OCI-LY3 (cell line): ENCODE measurements around the gene OR52B2.

Source experiments
- EZH2phosphoT487 ChIP-seq: fragments of 200-600 bp; shearing (Covaris generic); IDR thresholded peaks from 2 replicates; pipeline ENCODE4 v1.6.1; 2018; ENCODE audit warnings: antibody characterized with exemption, mixed run types, low read depth
- TF ChIP-seq, protein P1 (sequence below): fragments of 200-600, 300-600 bp; sonication (generic); IDR thresholded peaks from 2 replicates; pipeline ENCODE4 v1.5.1; 2014; ENCODE audit warnings: antibody characterized with exemption, low read length, low read depth

DNA sequence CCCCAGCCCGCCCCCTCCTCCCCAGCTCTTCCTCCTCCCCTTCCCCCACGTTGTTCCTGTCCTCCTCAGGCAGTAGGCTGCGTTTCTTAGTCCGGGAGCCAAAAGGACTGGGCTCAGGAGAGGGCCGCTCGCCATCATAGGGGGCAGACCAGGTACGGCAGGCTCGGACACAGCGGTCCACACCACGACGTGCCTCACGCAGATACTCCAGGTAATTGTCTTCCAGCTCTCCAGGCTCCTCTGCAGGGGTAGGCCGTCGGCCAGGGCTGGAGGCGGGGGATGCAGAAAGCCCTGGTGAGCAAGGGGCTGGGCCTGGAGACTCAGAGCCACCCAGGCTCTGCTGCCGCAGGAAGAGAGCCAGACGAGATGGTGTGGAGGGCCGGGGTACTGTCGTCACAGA, 47.6 kb upstream of the OR52B2 start:
- TF ChIP-seq, protein P1, sequence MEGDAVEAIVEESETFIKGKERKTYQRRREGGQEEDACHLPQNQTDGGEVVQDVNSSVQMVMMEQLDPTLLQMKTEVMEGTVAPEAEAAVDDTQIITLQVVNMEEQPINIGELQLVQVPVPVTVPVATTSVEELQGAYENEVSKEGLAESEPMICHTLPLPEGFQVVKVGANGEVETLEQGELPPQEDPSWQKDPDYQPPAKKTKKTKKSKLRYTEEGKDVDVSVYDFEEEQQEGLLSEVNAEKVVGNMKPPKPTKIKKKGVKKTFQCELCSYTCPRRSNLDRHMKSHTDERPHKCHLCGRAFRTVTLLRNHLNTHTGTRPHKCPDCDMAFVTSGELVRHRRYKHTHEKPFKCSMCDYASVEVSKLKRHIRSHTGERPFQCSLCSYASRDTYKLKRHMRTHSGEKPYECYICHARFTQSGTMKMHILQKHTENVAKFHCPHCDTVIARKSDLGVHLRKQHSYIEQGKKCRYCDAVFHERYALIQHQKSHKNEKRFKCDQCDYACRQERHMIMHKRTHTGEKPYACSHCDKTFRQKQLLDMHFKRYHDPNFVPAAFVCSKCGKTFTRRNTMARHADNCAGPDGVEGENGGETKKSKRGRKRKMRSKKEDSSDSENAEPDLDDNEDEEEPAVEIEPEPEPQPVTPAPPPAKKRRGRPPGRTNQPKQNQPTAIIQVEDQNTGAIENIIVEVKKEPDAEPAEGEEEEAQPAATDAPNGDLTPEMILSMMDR, result no peak
- TF ChIP-seq EZH2phosphoT487, result no peak
